Osteocyte (in vitro differentiated cells): ENCODE data around the gene TNS3. TPM values are rescaled to one million over a fixed set of nuclear protein-coding genes. Genes with fewer than 3 reads are reported as not detected.

ENCODE experiments used
- DNase-seq: peaks from one replicate; pipeline ENCODE4 v3.0.0; 2021; ENCODE audit warnings: mixed read lengths; ENCODE audit not compliant: unreplicated experiment; ENCODE audit errors: extremely low spot score
- H3K27ac Mint-ChIP-seq: one replicate; pipeline ENCODE4 v1.8.0; 2021; ENCODE audit warnings: mild to moderate bottlenecking, mixed read lengths; ENCODE audit not compliant: unreplicated experiment
- H3K27me3 Mint-ChIP-seq: one replicate; pipeline ENCODE4 v1.8.0; 2021; ENCODE audit warnings: mixed read lengths; ENCODE audit not compliant: unreplicated experiment
- H3K36me3 Mint-ChIP-seq: one replicate; pipeline ENCODE4 v1.8.0; 2021; ENCODE audit warnings: mixed read lengths; ENCODE audit not compliant: unreplicated experiment
- H3K4me1 Mint-ChIP-seq: one replicate; pipeline ENCODE4 v1.8.0; 2021; ENCODE audit warnings: mixed read lengths; ENCODE audit not compliant: unreplicated experiment
- H3K4me3 Mint-ChIP-seq: one replicate; pipeline ENCODE4 v1.8.0; 2021; ENCODE audit warnings: mild to moderate bottlenecking, moderate library complexity, mixed read lengths; ENCODE audit not compliant: unreplicated experiment
- H3K9me3 Mint-ChIP-seq: one replicate; pipeline ENCODE4 v1.8.0; 2021; ENCODE audit warnings: mixed read lengths; ENCODE audit not compliant: unreplicated experiment
- total RNA-seq: library from RNA; stranded (reverse); gene quantifications from 2 replicates; pipeline ENCODE4 v1.2.1, GENCODE V29; 2021
- TF ChIP-seq, protein P1 (sequence below): fragments of 200-600 bp; sonication (generic); IDR thresholded peaks from 2 replicates; pipeline ENCODE4 v1.5.0; 2021; ENCODE audit warnings: antibody characterized with exemption, mild to moderate bottlenecking, moderate library complexity

Gene TNS3
- total RNA-seq, 1 donor from 2014 or later = 93.8 TPM

DNA sequence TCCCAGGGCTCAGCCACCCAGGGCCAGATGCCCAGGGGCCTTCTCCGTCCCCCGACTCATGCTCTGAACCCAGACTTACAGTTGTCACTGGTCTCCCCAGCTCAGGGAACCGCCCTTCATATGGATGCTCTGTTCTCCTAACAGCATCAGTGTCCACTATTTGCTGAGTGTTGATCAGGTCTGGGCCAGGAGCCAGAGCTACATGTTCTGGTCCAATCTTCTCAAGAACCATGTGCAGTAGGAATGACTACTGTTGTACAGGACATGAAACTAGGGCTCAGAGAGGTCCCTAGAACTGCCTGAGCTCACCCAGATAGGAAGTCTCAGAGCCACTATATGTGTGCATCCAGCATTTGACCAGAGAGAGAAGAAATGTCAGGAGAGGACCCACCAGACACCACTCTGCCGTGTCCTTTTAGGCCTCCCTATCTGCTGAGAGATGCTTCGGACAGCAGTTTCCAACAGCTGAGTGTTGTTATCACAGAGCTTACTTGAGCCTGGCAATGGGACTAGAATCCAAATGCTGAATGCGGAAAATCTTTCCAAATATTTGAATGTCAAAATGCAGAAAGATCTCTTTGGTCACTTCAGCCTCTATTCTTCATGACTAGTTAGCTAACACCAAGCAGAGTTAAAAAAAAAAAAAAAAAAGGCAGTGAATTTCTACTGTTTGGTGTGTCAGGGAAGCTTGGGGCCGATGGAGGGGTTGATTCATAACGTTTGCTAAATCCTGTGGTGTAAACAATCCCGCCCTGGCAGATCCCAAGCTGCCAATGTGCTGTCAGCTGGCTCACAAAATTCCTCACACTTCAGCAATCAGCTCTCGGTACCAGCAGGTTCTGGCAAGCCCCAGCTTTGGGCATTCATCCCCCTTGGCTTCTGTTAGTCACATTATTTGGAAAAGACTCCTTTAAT lies 246.1 kb downstream of the TNS3 start:
- TF ChIP-seq, protein P1, sequence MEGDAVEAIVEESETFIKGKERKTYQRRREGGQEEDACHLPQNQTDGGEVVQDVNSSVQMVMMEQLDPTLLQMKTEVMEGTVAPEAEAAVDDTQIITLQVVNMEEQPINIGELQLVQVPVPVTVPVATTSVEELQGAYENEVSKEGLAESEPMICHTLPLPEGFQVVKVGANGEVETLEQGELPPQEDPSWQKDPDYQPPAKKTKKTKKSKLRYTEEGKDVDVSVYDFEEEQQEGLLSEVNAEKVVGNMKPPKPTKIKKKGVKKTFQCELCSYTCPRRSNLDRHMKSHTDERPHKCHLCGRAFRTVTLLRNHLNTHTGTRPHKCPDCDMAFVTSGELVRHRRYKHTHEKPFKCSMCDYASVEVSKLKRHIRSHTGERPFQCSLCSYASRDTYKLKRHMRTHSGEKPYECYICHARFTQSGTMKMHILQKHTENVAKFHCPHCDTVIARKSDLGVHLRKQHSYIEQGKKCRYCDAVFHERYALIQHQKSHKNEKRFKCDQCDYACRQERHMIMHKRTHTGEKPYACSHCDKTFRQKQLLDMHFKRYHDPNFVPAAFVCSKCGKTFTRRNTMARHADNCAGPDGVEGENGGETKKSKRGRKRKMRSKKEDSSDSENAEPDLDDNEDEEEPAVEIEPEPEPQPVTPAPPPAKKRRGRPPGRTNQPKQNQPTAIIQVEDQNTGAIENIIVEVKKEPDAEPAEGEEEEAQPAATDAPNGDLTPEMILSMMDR = no peak
- Mint-ChIP-seq H3K9me3 (peaks cover 5% of the 10 kb centered on the region), H3K4me1 (peaks cover 58% of the 10 kb centered on the region), H3K27ac (peak overlapping the region; percentile 45), H3K27me3 (no peaks in the 10 kb centered on the region), H3K4me3 (no peak overlapping the region), H3K36me3 (peaks cover 21% of the 10 kb centered on the region)
- DNase-seq = no peak

DNA sequence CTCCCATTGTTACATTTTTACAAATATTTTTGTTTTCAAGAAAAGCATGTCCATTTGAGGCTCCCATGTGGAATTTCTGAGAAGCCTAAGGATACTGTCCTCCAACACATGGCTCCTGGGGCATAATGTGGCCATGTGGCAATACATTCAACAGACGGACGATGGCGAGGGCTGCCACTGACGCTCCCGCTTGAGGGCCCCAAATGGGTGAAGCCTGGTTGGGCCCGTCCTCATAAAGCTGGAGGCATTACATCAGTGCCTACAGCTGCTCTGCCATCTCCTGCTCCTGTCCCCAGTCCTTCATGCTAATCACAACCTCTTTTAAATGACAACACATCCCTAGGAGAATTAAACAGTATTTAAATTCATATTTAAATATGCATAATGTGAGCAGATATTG lies 246.8 kb downstream of the TNS3 start:
- Mint-ChIP-seq H3K9me3 (peaks cover 5% of the 10 kb centered on the region), H3K27me3 (no peaks in the 10 kb centered on the region), H3K4me1 (peaks cover 63% of the 10 kb centered on the region), H3K4me3 (no peak overlapping the region), H3K27ac (no peak overlapping the region), H3K36me3 (peaks cover 21% of the 10 kb centered on the region)
- no peak for DNase-seq
- TF ChIP-seq, protein P1 = no peak

DNA sequence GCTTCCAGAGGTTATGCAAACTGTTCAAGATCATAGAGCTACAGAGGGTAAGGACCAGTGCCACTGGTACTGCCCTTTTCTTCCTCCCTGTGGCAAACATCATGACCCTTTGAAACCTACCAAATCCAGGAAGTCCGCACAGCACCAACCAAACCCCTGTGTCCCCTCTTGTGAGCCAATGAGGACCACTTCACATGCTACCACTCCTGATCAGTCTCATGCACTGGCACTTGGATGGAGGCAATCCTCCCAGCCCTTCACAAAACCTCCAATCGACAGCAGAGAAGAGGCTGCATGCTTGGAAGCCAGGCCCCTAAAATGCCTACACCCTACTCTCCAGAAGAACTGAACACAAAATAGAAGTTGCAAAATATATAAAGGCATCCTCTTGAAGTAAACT lies 248.0 kb downstream of the TNS3 start:
- peaks cover 15% of the 10 kb centered on the region for H3K36me3 Mint-ChIP-seq
- peaks cover 74% of the 10 kb centered on the region for H3K4me1 Mint-ChIP-seq
- peak overlapping the region; percentile 85 for H3K27ac Mint-ChIP-seq
- TF ChIP-seq, protein P1 = no peak
- H3K27me3 Mint-ChIP-seq = no peaks in the 10 kb centered on the region
- peak; percentile 46 for DNase-seq
- peak overlapping the region; percentile 30 for H3K4me3 Mint-ChIP-seq
- H3K9me3 Mint-ChIP-seq = peaks cover 5% of the 10 kb centered on the region

DNA sequence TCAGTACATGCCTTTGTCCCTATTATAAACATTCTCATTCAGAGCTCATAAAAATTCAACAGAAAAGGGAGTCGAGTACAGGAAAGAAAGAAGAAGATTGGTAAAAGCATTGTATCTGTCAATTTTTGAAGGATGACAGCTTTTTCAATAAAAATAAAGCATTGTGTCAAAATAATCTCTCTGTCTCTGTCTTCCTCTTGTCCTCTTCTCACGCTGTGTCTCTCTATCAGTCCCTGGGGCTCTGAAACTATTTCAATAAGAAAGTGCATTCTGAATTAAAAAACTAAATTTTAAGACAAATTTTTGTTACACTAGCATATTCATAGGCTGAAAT lies 248.4 kb downstream of the TNS3 start:
- H3K27ac Mint-ChIP-seq = peak overlapping the region; percentile 85
- H3K27me3 Mint-ChIP-seq = no peaks in the 10 kb centered on the region
- peaks cover 5% of the 10 kb centered on the region for H3K9me3 Mint-ChIP-seq

More for the DNA sequence above, 248.4 kb downstream of the TNS3 start:
- H3K4me3 Mint-ChIP-seq = no peak overlapping the region
- TF ChIP-seq, protein P1 = no peak
- H3K4me1 Mint-ChIP-seq = peaks cover 77% of the 10 kb centered on the region
- DNase-seq = no peak
- peaks cover 14% of the 10 kb centered on the region for H3K36me3 Mint-ChIP-seq
